OCI-LY7 (cell line): Measurements from ENCODE around the gene CDX1.

Experiments used
- CTCF ChIP-seq: fragments of 200-600 bp; sonication (generic); conservative IDR thresholded peaks from 2 replicates; pipeline ENCODE4 v1.5.1; 2014; ENCODE audit warnings: mild to moderate bottlenecking, antibody characterized with exemption, low read length, moderate library complexity, mixed read lengths
- EZH2phosphoT487 ChIP-seq: fragments of 200-600 bp; sonication (generic); IDR thresholded peaks from 2 replicates; pipeline ENCODE4 v1.6.1; 2018; ENCODE audit warnings: low read depth, borderline replicate concordance, mild to moderate bottlenecking, mixed run types, antibody characterized with exemption, low read length, moderate library complexity, mixed read lengths

GRCh38 chr5:150131461-150131860 is 35.1 kb upstream of the CDX1 start:
- TF ChIP-seq CTCF (no peak), EZH2phosphoT487 (no peak)
